Naive thymus-derived CD4-positive, alpha-beta T cell (primary cell): ENCODE measurements around the gene TMEM9. TPM values are rescaled to one million over a fixed set of nuclear protein-coding genes. Genes with fewer than 3 reads are reported as not detected.

Experiments
- ATAC-seq: fragments of 150-1000 bp; cut with Tn5 transposase; 2 replicates; pipeline ENCODE4 v1.10.0; 2021; ENCODE audit warnings: mild to moderate bottlenecking, moderate library complexity
- CTCF ChIA-PET: fragments of 350-600 bp; sonication (Branson Sonifier 250); formaldehyde crosslinking; loops from one replicate; lab custom pipeline; 2021; ENCODE audit warnings: antibody characterized with exemption; lab: Charles Lee
- POLR2A ChIA-PET: fragments of 350-600 bp; sonication (Branson Sonifier 250); formaldehyde crosslinking; loops from one replicate; lab custom pipeline; 2021; ENCODE audit warnings: antibody characterized with exemption, inconsistent platforms; lab: Charles Lee
- DNase-seq, 9 donors: peaks; one replicate each; pipeline versions ENCODE4 v3.0.0 to v3.0.0-alpha.2; 2020 to 2022; ENCODE audit warnings: mixed read lengths in 1 of 9
- H3K27ac ChIP-seq: one replicate; pipeline ENCODE4 v1.7.0; 2013; ENCODE audit warnings: mild to moderate bottlenecking, low read depth, low read length, moderate library complexity
- H3K27me3 ChIP-seq, 2 donors: one replicate each; pipeline ENCODE4 v1.7.0; 2013; ENCODE audit warnings: low read length in 2 of 2, mild to moderate bottlenecking in 2 of 2, moderate library complexity in 2 of 2; ENCODE audit not compliant: control insufficient read depth in 2 of 2, insufficient read depth in 2 of 2
- H3K36me3 ChIP-seq, 3 experiments: 1 replicate in 2 of 3; 2 replicates in 1 of 3; pipeline ENCODE4 v1.7.0; 2013; ENCODE audit warnings: low read length in 3 of 3, mild to moderate bottlenecking in 3 of 3, moderate library complexity in 1 of 3; ENCODE audit not compliant: insufficient read depth in 3 of 3, control insufficient read depth in 2 of 3
- H3K4me1 ChIP-seq, 2 donors: one replicate each; pipeline ENCODE4 v1.7.0; 2013; ENCODE audit warnings: low read length in 2 of 2, mild to moderate bottlenecking in 2 of 2, moderate library complexity in 1 of 2; ENCODE audit not compliant: control insufficient read depth in 2 of 2, insufficient read depth in 2 of 2
- H3K4me3 ChIP-seq: 2 replicates; pipeline ENCODE4 v1.7.0; 2013; ENCODE audit warnings: mild to moderate bottlenecking, low read length
- H3K9me3 ChIP-seq, 3 experiments: 1 replicate in 2 of 3; 2 replicates in 1 of 3; pipeline ENCODE4 v1.7.0; 2013; ENCODE audit warnings: low read length in 3 of 3; ENCODE audit not compliant: control insufficient read depth in 2 of 3
- H3K27ac Mint-ChIP-seq, 9 donors: one replicate each; pipeline ENCODE4 v1.8.0; 2020 to 2022; ENCODE audit warnings: mixed read lengths in 9 of 9, mild to moderate bottlenecking in 8 of 9, moderate library complexity in 5 of 9, inconsistent platforms in 2 of 9
- H3K27me3 Mint-ChIP-seq, 5 donors: one replicate each; pipeline ENCODE4 v1.8.0; 2021 to 2022; ENCODE audit warnings: mixed read lengths in 5 of 5, mild to moderate bottlenecking in 1 of 5
- H3K36me3 Mint-ChIP-seq, 5 donors: one replicate each; pipeline ENCODE4 v1.8.0; 2020 to 2022; ENCODE audit warnings: mixed read lengths in 5 of 5, mild to moderate bottlenecking in 3 of 5, inconsistent platforms in 1 of 5
- H3K4me1 Mint-ChIP-seq, 7 donors: one replicate each; pipeline ENCODE4 v1.8.0; 2020 to 2022; ENCODE audit warnings: mixed read lengths in 7 of 7, mild to moderate bottlenecking in 3 of 7, inconsistent platforms in 1 of 7
- H3K4me3 Mint-ChIP-seq, 10 donors: one replicate each; pipeline ENCODE4 v1.8.0; 2020 to 2022; ENCODE audit warnings: mild to moderate bottlenecking in 10 of 10, mixed read lengths in 10 of 10, moderate library complexity in 6 of 10, inconsistent platforms in 2 of 10
- H3K9me3 Mint-ChIP-seq, 11 donors: one replicate each; pipeline ENCODE4 v1.8.0; 2020 to 2022; ENCODE audit warnings: mixed read lengths in 11 of 11, mild to moderate bottlenecking in 4 of 11, inconsistent platforms in 1 of 11, moderate library complexity in 1 of 11
- intact Hi-C, 2 donors: fragments of 100-400 bp; cut with micrococcal nuclease; formaldehyde crosslinking; loops; one replicate each; pipeline ENCODE4 v1.15.1; 2023
- polyA plus RNA-seq, 2 donors: library from polyadenylated mRNA; unstranded; fragments of 300-500 nt; fragmentation: Illumina TruSeq; gene quantifications; one replicate each; pipeline ENCODE4 v1.2.3, GENCODE V29; 2021
- total RNA-seq, 6 experiments: library from RNA in 5 of 6; stranded (reverse) in 5 of 6; gene quantifications; 1 replicate in 5 of 6; 2 replicates in 1 of 6; pipeline ENCODE4 v1.2.3 and lab custom pipeline; 2021 to 2026

The TMEM9 gene
- total and polyA plus RNA-seq, 7 experiments from 2014 or later = 15.3 to 56.4 (median 22.7) TPM

DNA sequence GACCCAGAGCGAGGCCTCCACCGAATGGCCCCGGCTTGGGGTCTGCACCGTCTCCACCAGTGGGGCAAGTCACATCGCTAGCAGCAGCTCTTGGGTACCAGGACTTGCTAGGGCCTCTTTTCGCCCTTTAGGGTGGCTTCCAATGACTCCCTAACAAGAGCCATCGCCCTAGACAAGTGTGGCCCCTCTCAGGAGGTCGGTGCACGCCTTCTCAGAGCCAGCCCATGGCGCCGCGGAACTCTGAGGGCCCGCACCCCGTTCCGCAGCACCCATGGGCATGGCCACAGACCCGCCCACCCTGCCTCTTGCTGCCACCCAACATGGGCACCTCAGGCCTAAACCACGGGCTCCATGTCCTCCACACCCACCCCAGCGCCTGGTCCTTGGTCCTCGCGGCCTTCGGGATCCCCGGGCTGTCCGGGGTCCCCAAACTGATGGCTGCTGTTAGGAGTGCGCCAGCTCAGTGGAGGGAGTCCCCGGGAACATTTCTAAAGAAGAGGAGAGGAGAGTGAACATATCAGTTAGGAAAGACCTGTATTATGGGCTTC is 38.8 kb downstream of the TMEM9 start:
- peaks cover 0 to 46% (median 0%) of the 10 kb centered on the region in 5 donors for H3K27me3 Mint-ChIP-seq
- Histone ChIP-seq H3K4me1 (peaks cover 0 to 11% of the 10 kb centered on the region in 2 donors), H3K4me3 (no peak overlapping the region), H3K36me3 (peaks cover 0 to 4% (median 0%) of the 10 kb centered on the region in 3 experiments), H3K27me3 (no peaks in the 10 kb centered on the region), H3K9me3 (no peaks in the 10 kb centered on the region), H3K27ac (no peak overlapping the region)
- peak overlapping the region in 8 of 10 donors; percentile 36 to 94 (median 74) for H3K4me3 Mint-ChIP-seq
- ATAC-seq (no peak), DNase-seq (no peak)
- ChIA-PET POLR2A (interaction anchor here (0.7 to 2.5 kb wide), 4 partner anchors 23 to 95 kb away, joined by 3 to 12 read pairs (median 9); partner anchors contain the start of gene TMEM9), CTCF (interaction anchor here (1.2 kb wide), 2 partner anchors 32 to 38 kb away, joined by 3 read pairs; no protein-coding TSS in a partner anchor)
- peaks cover 0 to 4% (median 0%) of the 10 kb centered on the region in 5 donors for H3K36me3 Mint-ChIP-seq
- H3K27ac Mint-ChIP-seq = peak overlapping the region in 1 of 9 donors; percentile 83
- H3K4me1 Mint-ChIP-seq = peaks cover 1 to 30% (median 23%) of the 10 kb centered on the region in 7 donors
- peaks cover 0 to 2% (median 0%) of the 10 kb centered on the region in 11 donors for H3K9me3 Mint-ChIP-seq
- intact Hi-C loops = loop anchor here (2.0 kb wide), 2 partner anchors 39 to 391 kb away; partner anchors contain the start of genes CSRP1 (in 1 of the 2) and TMEM9 (in 1 of the 2)

DNA sequence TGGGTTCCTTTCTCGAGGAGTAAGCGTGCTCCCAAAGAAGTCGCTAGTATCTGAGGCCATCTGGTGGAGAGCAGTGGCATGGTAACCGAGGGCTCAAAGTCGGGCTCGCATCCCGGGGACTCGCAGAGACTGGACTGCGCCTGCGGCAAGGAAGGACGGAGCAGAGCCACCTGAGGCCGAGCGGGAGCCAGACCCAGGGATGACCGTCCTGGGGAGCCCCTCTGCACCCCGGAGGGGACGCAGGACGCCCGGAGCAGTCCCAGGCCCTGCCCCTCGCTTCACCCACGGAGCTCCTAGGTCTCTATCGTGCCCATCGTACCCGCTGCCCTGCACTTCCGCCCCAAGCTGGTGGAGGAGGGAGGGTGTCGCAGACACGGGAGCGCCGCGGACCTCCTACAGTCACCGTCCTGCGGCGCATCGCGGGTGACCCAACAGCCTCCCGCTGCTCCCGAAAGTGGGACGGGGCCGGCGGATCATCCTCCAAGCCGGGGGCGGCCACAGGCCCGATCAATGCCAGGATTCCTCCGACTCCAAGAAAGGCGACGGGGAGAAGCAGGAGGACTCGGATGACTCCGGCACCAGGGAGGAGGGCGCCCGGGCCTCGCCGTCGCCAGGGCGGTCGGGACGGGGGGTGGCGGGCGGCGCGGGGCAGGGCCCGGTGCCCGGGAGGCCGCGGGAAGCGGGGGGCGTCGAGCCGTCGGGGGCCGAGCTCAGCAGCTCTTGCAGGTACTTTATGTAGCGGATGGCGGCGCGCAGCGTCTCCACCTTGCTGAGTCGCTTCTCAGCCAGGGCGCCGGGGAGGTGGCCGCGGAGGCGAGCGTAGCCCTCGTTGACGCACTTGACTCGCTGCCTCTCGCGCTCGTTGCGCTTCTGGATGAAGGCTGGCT is 39.8 kb downstream of the TMEM9 start:
- H3K27ac ChIP-seq = peak overlapping the region; percentile 65
- Mint-ChIP-seq H3K27ac (peak overlapping the region in 8 of 9 donors; percentile 74 to 92 (median 82)), H3K4me3 (peak overlapping the region; percentile 86 to 94 (median 91)), H3K4me1 (peaks cover 1 to 23% (median 14%) of the 10 kb centered on the region in 7 donors), H3K27me3 (peaks cover 0 to 43% (median 0%) of the 10 kb centered on the region in 5 donors), H3K36me3 (peaks cover 0 to 4% (median 0%) of the 10 kb centered on the region in 5 donors), H3K9me3 (peaks cover 0 to 2% (median 0%) of the 10 kb centered on the region in 11 donors)
- no peaks in the 10 kb centered on the region for H3K9me3 ChIP-seq
- peak; percentile 58 to 78 (median 72) for DNase-seq
- ChIA-PET CTCF (interaction anchor here (0.6 to 1.6 kb wide), 10 partner anchors 10 to 143 kb away, joined by 3 to 10 read pairs (median 4); no protein-coding TSS in a partner anchor), POLR2A (interaction anchor here (0.7 to 2.5 kb wide), 7 partner anchors 29 to 1046 kb away, joined by 3 to 12 read pairs (median 3); partner anchors contain the start of genes PTPN7 and TMEM9)
- H3K36me3 ChIP-seq = peaks cover 0 to 4% (median 0%) of the 10 kb centered on the region in 3 experiments
- ATAC-seq = peak; percentile 90
- H3K4me1 ChIP-seq = peaks cover 0 to 7% of the 10 kb centered on the region in 2 donors
- H3K4me3 ChIP-seq = peak overlapping the region; percentile 85
- intact Hi-C loops = loop anchor here (1.0 to 2.0 kb wide), 9 partner anchors 28 to 555 kb away; partner anchors contain the start of genes TMEM9 (in 2 of the 2), CSRP1 (in 1 of the 2) and KIF21B (in 1 of the 2)
- no peaks in the 10 kb centered on the region for H3K27me3 ChIP-seq

GRCh38 chr1:201113451-201114244 is 40.6 kb downstream of the TMEM9 start:
- H3K9me3 ChIP-seq = no peaks in the 10 kb centered on the region
- H3K9me3 Mint-ChIP-seq = peaks cover 0 to 2% (median 0%) of the 10 kb centered on the region in 11 donors
- no peak for ATAC-seq
- H3K27ac ChIP-seq = peak overlapping the region; percentile 65
- H3K4me3 Mint-ChIP-seq = peak overlapping the region; percentile 86 to 94 (median 91)
- peaks cover 0 to 4% (median 0%) of the 10 kb centered on the region in 5 donors for H3K36me3 Mint-ChIP-seq
- peak overlapping the region in 8 of 9 donors; percentile 62 to 92 (median 82) for H3K27ac Mint-ChIP-seq
- peaks cover 0 to 4% (median 0%) of the 10 kb centered on the region in 3 experiments for H3K36me3 ChIP-seq
- intact Hi-C loops = loop anchor here (1.0 to 2.0 kb wide), 9 partner anchors 27 to 554 kb away; partner anchors contain the start of genes TMEM9 (in 2 of the 2), CSRP1 (in 1 of the 2) and KIF21B (in 1 of the 2)
- no peaks in the 10 kb centered on the region for H3K27me3 ChIP-seq
- peaks cover 0 to 43% (median 0%) of the 10 kb centered on the region in 5 donors for H3K27me3 Mint-ChIP-seq
- peaks cover 0 to 7% of the 10 kb centered on the region in 2 donors for H3K4me1 ChIP-seq
- H3K4me3 ChIP-seq = peak overlapping the region; percentile 85
- no peak for DNase-seq
- H3K4me1 Mint-ChIP-seq = peaks cover 1 to 23% (median 13%) of the 10 kb centered on the region in 7 donors
- CTCF ChIA-PET = interaction anchor here (0.6 to 1.6 kb wide), 13 partner anchors 9 to 492 kb away, joined by 3 to 10 read pairs (median 4); no protein-coding TSS in a partner anchor
- POLR2A ChIA-PET = interaction anchor here (0.7 to 2.5 kb wide), 5 partner anchors 28 to 87 kb away, joined by 3 to 12 read pairs (median 3); partner anchors contain the start of gene TMEM9

GRCh38 chr1:201112926-201113325 is 41.3 kb downstream of the TMEM9 start:
- peaks cover 0 to 4% (median 0%) of the 10 kb centered on the region in 3 experiments for H3K36me3 ChIP-seq
- peaks cover 0 to 7% of the 10 kb centered on the region in 2 donors for H3K4me1 ChIP-seq
- H3K9me3 ChIP-seq = no peaks in the 10 kb centered on the region
- H3K9me3 Mint-ChIP-seq = peaks cover 0 to 2% (median 0%) of the 10 kb centered on the region in 11 donors
- H3K27me3 ChIP-seq = no peaks in the 10 kb centered on the region
- no peak overlapping the region for H3K27ac ChIP-seq
- H3K27ac Mint-ChIP-seq = peak overlapping the region in 2 of 9 donors; percentile 6 to 83
- DNase-seq (no peak), ATAC-seq (no peak)
- intact Hi-C loops = no loop called here
- H3K4me1 Mint-ChIP-seq = peaks cover 1 to 23% (median 13%) of the 10 kb centered on the region in 7 donors
- H3K27me3 Mint-ChIP-seq = peaks cover 0 to 41% (median 0%) of the 10 kb centered on the region in 5 donors
- H3K4me3 Mint-ChIP-seq = peak overlapping the region in 9 of 10 donors; percentile 9 to 91 (median 41)
- peaks cover 0 to 4% (median 0%) of the 10 kb centered on the region in 5 donors for H3K36me3 Mint-ChIP-seq
- H3K4me3 ChIP-seq = no peak overlapping the region
- CTCF ChIA-PET = interaction anchor here (0.8 to 1.5 kb wide), 4 partner anchors 28 to 491 kb away, joined by 3 to 4 read pairs (median 3); no protein-coding TSS in a partner anchor
- POLR2A ChIA-PET = no interaction called here

DNA sequence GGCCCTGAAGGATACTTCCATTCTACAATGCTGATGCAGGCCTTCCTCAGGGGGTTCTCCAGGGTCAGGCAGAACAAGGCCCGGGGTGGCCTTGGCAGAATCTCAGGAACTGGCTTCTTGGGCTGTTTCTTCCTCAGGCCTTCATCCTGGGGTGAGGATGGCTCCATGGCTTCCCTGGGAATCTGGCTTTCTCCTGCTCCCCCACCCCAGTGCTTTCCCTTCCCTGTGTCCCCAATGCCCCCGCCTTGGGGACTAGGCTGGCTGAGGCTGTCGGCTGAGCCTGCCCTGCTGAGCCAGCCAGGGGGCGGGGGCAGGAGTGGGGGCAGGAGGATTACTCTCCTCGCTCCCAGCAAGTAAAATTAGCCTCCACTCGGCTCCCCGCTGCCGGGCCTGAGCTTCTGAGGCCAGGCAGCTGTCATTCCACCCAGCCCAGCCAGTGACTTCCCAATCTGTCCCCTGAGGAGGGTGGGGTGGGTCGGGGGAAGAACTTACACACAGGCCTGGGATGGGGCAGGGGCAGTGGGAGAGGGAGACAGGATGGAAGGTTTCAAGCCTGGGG is 42.0 kb downstream of the TMEM9 start, which contains the start of gene CACNA1S:
TSS of gene CACNA1S (minus strand) at position 254 of the 559 bp plus-strand sequence. CDS start at position 167, 87 bp downstream.
- Mint-ChIP-seq H3K4me3 (peak within 1 kb of the TSS in 9 of 10 donors; percentile 9 to 91 (median 41)), H3K27ac (peak within 1 kb of the TSS in 3 of 9 donors; percentile 15 to 83 (median 48))

More for the DNA sequence above, 42.0 kb downstream of the TMEM9 start, which contains the start of gene CACNA1S:
- Mint-ChIP-seq H3K36me3 (no peaks in the 10 kb centered on the region), H3K9me3 (peaks cover 0 to 2% (median 0%) of the 10 kb centered on the region in 11 donors), H3K4me1 (peaks cover 1 to 23% (median 13%) of the 10 kb centered on the region in 7 donors), H3K27me3 (peaks cover 0 to 36% (median 0%) of the 10 kb centered on the region in 5 donors)
- H3K27me3 ChIP-seq = no peaks in the 10 kb centered on the region
- H3K4me3 ChIP-seq = no peak within 1 kb of the TSS
- no peak for DNase-seq
- H3K36me3 ChIP-seq = peaks cover 0 to 4% (median 0%) of the 10 kb centered on the region in 3 experiments
- ChIA-PET POLR2A (no interaction called here), CTCF (interaction anchor here (1.5 kb wide), 1 partner anchor 133 kb away, joined by 4 read pairs; no protein-coding TSS in a partner anchor)
- intact Hi-C loops = no loop called here
- H3K4me1 ChIP-seq = peaks cover 0 to 7% of the 10 kb centered on the region in 2 donors
- H3K27ac ChIP-seq = no peak within 1 kb of the TSS
- ATAC-seq = no peak
- no peaks in the 10 kb centered on the region for H3K9me3 ChIP-seq
